C4-2B (cell line): ENCODE measurements around the gene SLC2A13.

ENCODE experiments used
- CTCF ChIP-seq: fragments of 450-650 bp; conservative IDR thresholded peaks from 2 replicates; pipeline ENCODE4 v1.5.1; 2017; ENCODE audit warnings: mild to moderate bottlenecking
- ZFX ChIP-seq: fragments of 450-650 bp; IDR thresholded peaks from 2 replicates; pipeline ENCODE4 v1.6.1; 2017

- no peak for TF ChIP-seq CTCF
- TF ChIP-seq ZFX: no peak
Measured at GRCh38 chr12:40105265-40105514, 691 bp downstream of the SLC2A13 start.
